GM13976 (cell line): Measurements from ENCODE around the gene TMEM260.
"Not testable (repeated sequence)": the region's sequence is repeated elsewhere in the genome, so short reads cannot be mapped to it uniquely, and the experiment has no call there.

ENCODE experiments used
- DNase-seq: peaks from one replicate; pipeline ENCODE4 v3.0.0; 2012; ENCODE audit warnings: low spot score
- CTCF ChIP-seq: IDR thresholded peaks from 2 replicates; pipeline ENCODE4 v1.5.1; 2012; ENCODE audit warnings: borderline replicate concordance, mild to moderate bottlenecking; ENCODE audit not compliant: insufficient read depth; ENCODE audit errors: extremely low read depth, missing control alignments, control extremely low read depth
- in situ Hi-C: fragments of 300-500 bp; cut with MboI; formaldehyde crosslinking; loops from one replicate; pipeline ENCODE4 v1.12.0; 2022; ENCODE audit warnings: low sequenced_read_pairs, mixed read lengths, inconsistent platforms; ENCODE audit not compliant: unreplicated experiment

TMEM260 gene

DNA sequence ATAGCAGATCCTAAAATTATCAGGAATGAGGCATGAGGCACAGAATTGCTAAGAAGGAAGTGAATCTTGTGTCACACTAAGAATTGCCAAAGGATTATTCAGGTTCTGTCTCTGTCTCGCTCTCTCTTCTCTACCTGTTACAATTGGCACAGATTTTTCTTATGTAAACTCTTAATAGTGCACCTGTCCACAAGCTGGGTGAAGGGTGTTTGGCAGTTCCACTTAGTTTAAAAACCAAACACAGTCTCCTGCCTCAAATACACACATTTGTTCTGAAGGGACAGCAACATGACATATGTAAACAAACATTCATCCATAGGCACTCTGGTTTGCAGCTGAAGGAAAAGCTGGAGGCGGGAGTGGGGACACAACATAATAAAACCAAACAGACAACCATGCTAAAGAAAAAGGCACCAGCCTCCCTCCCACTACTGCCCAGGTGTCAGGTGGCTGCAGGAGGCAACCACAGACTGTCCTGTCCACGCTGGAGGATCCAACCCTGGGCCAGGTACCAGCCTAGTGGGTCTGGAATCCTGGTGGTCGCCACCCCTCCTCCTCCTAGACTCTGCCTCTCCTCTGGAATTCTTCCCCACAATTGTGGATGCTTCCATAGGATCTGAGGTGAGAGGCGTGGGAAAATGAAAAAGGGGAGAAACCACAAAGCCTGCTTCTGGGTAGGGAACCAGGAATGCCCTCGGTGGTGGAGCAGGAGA is 81.2 kb downstream of the TMEM260 start:
- DNase-seq, result no peak
- in situ Hi-C loops, result no loop called here
- TF ChIP-seq CTCF, result no peak

DNA sequence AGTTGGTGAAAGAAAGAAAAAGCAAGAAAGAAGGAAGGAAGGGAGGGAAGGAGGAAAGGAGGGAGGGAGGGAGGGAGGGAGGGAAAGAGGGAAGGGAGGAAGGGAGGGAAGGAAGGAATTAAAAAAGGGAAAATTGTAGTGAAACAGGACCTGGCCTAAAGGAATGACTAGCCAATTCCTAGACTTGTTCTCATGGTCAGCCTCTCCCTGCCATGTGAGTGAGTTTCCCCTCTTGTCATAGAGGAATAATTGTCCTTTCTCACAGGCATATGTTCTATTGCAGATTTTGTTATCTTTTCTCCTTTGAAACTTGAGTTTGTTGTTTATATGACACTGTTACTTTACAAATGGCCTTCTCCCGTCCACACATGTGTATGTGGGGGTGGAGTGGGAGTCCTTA is 81.9 kb downstream of the TMEM260 start:
- no peak for TF ChIP-seq CTCF
- DNase-seq, result no peak
- in situ Hi-C loops, result no loop called here

DNA sequence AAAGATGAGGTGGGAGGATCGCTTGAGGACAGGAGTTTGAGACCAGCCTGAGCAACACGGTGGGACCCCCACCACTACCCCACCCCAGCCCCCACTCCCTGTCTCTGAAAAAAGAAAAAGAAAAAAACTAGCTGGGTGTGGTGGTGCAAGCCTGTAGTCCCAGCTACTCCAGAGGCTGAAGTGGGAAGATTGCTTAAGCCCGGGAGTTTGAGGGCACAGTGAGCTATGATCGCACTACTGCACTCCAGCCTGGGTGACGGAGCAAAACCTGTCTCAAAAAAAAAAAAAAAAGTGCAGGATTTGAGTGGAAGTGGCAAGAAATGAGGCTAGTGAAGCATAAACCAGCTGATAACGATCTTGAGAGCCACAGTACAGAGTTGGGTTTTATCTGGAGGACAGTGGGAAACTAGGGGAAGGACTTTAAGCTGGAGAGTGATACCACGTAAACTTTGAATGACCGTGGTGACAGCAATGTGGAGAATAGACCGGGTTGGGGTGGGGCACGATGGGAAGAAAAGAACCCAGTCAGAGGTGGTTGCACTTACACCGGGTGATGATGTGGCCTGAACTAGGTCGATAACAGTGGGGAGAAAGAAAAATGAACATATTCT is 85.3 kb downstream of the TMEM260 start:
- in situ Hi-C loops, result no loop called here
- no peak for DNase-seq
- no peak for TF ChIP-seq CTCF

- in situ Hi-C loops, result no loop called here
- DNase-seq, result no peak
- TF ChIP-seq CTCF, result no peak
Measured at GRCh38 chr14:56666294-56666693, 86.7 kb downstream of the TMEM260 start.

GRCh38 chr14:56666716-56667115 is 87.1 kb downstream of the TMEM260 start:
- in situ Hi-C loops, result no loop called here
- DNase-seq, result no peak
- no peak for TF ChIP-seq CTCF

GRCh38 chr14:56667290-56667689 is 87.7 kb downstream of the TMEM260 start:
- DNase-seq, in situ Hi-C loops: not testable (repeated sequence)

DNA sequence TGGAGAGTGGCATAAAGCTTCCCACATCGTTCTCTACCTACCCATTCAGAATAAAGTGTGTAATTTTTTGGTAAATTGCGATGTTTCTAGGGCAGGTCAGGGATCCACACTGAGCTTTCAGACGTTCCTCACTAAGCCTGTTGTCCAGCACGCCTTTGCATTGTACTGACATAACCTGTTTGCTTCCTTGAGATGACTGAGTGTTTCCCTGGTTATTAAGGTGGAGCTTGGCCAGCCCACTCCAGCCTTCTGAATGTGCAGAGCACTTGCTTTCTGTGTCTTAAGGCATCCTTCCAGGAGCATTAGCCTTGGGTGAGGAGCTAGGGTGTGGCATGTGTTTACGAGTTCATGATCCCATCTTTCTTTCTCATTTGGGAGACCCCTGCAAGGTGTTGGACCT is 96.4 kb downstream of the TMEM260 start:
- TF ChIP-seq CTCF, result no peak
- DNase-seq, result no peak
- in situ Hi-C loops, result no loop called here
